A172 (cell line): ENCODE results near the gene NDUFB1. TPM values are rescaled to one million over a fixed set of nuclear protein-coding genes. Genes with fewer than 3 reads are reported as not detected.

Source experiments
- DNase-seq: peaks from one replicate; pipeline ENCODE4 v3.0.0-alpha.2; 2015; ENCODE audit warnings: low spot score
- total RNA-seq: library from RNA; depleted of rRNA; stranded (reverse); fragments of >200 nt; shearing (Covaris generic); gene quantifications from 2 replicates; pipeline ENCODE4 v1.2.3, GENCODE V29; 2014; rRNA removed

The NDUFB1 gene
- total RNA-seq, 1 experiment from 2014 or later: 266 TPM

DNA sequence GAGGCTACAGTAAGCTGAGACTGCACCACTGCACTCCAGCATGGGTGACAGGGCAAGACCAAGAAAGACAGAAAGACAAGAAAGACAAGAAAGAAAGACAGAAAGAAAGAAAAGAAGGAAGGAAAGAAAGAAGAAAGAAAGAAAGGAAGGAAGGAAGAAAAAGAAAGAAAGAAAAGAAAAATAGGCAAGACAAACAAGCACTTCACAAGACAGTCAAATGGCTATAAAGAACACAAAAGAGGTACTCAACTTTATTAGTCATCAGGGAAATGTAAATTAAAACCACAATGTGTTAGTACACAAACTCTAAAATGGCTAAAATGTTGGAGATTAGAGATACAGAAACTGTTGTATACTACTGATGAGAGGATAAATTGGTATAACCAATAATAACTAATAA is 21.7 kb downstream of the NDUFB1 start:
- DNase-seq: no peak

DNA sequence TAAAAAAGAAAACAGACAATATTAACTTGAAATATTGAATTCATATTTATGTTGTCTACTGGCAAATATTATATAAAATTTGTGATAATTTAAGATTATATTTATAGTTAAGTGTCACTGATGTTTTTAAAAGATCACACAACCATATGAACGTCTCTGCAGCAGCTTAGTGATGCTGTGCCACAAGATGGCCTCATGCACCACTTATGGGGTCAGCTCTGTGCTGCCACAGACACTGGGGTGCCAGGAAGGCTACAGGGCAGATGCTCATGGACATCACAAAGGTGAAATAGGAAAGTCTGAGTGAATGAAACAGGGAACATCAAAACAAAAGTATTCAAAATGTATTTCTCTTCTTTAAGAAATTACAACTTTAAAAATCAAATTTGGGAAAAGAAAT is 28.2 kb downstream of the NDUFB1 start:
- DNase-seq: no peak

DNA sequence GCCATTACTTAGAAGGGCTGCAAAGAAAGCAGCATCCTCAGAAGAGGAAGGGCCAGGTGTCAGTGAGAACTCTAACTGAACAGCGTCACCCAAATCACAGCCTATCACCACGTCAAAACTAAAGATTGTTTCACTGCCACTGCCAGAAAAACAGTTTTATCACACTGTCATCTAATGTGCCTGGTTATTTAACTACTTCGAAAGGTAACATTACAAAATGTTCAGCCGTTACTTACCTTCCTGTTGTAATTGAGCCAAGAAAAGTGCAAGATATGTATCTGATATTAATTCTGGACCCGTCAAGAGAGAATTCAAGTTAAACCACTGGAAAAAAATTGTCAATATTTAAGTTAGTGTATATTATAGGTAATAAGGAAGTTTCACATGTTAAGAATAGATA is 33.0 kb downstream of the NDUFB1 start:
- no peak for DNase-seq

DNA sequence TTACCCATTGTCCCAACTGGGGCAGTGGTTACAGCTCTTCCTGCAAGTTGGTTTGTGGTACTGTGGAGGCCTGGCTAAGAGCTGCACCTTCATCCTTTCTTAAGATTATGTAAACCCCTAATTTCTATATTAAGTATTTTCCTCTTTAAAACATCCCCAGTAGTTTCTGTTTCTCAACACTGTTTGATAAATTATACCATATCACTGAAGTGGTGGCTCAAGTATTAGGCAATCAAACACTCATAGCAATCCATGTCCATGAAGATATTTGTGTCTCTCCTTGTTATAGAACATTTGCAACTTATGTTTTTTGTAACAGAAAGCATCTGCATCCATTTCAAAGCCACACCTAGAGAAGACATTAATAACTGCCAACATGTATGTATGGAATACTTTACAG is 47.0 kb downstream of the NDUFB1 start:
- DNase-seq: no peak

Other genes starting within 250 kb of the NDUFB1 start
- 2.6 and 8.6 TPM in 2 replicates for gene FBLN5, start 174.0 kb downstream of the NDUFB1 start, total RNA-seq
- 8.8 and 14.8 TPM in 2 replicates for gene TRIP11, start 81.6 kb downstream of the NDUFB1 start, total RNA-seq
- gene ATXN3, start 15.1 kb downstream of the NDUFB1 start, total RNA-seq: 22.7 and 42.2 TPM in 2 replicates
- gene CPSF2, start 263 bp upstream of the NDUFB1 start, total RNA-seq: 34.5 and 36.7 TPM in 2 replicates
- gene SLC24A4, start 201.5 kb upstream of the NDUFB1 start, total RNA-seq: not detected in 2 replicates